NCI-H2196 (cell line): Measurements from ENCODE around the gene ANXA2R.
"Not testable (repeated sequence)": the region's sequence is repeated elsewhere in the genome, so short reads cannot be mapped to it uniquely, and the experiment has no call there.

Experiments used
- DNase-seq: peaks from one replicate; lab custom pipeline; 2025; ENCODE audit not compliant: unreplicated experiment; lab: John Stamatoyannopoulos, UW

The ANXA2R gene

DNA sequence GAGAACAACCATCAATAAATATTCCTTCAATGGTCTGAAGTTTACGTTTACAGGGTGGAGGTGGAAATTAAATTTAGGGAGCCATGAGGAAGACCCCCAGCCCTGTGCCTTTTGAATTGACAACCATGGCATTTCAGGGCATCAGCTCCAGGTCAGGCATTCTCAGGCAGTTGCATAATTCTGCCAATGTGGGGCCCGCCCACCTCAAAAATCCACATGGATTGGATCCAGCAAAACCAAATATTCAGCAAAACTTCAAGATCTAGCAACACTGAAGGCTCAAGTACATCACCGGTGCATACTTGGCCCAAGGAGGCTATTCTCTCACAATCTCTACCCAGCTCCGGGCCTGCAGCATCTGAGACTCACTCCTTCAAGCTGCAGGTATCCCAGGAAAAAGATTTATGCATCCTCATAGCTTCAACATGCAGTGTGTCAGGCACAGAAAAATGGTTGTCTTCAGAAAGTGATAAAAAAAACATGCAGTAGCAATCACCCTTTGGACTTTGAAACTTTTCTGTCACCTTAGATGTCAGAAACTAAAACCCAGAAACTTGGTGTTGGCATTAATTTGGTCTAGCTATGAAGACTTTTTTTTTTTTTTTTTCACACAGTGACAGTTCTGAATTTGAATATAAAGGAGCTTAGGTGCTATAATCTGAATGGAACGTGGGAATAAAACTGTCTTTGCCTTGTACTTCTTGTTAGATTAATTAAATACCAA lies 21.4 kb upstream of the ANXA2R start:
- DNase-seq: no peak

DNA sequence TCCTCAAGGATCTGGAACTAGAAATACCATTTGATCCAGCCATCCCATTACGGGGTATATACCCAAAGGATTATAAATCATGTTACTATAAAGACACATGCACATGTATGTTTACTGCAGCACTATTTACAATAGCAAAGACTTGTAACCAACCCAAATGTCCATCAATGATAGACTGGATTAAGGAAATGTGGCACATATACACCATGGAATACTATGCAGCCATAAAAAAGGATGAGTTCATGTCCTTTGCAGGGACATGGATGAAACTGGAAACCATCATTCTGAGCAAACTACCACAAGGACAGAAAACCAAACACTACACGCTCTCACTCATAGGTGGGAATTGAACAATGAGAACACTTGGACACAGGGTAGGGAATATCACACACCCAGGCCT lies 19.9 kb upstream of the ANXA2R start:
- DNase-seq: not testable (repeated sequence)

DNA sequence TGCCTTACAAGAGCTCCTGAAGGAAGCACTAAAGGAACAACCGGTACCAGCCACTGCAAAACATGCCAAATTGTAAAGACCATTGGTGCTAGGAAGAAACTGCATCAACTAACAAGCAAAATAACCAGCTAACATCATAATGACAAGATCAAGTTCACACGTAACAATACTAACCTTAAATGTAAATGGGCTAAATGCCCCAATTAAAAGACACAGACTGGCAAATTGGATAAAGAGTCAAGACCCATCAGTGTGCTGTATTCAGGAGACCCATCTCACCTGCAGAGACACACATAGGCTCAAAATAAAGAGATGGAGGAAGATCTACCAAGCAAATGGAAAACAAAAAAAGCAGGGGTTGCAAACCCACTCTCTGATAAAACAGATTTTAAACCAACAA lies 15.0 kb upstream of the ANXA2R start:
- not testable (repeated sequence) for DNase-seq

DNA sequence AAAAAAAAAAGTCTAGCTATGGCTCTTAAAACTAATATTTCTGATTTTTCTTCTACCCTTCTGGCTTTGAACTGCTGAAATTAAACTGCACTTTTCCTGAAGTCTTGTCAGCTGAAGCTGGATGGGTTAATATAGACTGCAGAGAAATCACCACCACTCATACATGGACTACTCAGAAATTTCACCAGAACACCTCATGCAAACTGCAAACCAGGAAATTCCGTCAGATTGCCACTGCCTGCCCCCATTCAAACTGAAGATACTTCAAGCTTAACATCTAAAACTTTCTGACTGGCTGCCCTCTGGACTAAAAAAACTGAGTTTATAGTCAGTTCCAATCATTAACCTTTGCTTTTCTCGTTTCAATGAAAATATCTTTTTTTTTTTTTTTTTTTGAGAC lies 11.6 kb upstream of the ANXA2R start:
- DNase-seq: no peak

DNA sequence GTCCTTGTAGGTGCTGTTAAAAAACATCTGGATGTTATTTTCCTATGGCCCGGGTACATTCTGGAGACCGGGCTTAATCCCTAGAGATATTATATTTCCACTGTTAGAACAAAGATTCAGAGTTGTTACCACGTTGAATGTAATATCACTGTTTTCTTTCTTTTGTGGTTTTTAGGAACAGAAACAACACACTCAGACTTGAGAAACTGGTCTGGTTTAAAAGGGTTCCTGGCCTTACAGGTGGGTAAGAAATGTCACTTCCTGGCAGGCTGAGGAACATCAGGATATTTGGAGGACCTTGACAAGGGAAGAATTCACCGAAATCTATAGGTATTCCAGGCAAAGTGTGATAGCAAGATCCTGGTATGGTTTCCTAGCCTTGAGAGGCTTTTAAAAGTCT lies 10.3 kb upstream of the ANXA2R start:
- DNase-seq: no peak

DNA sequence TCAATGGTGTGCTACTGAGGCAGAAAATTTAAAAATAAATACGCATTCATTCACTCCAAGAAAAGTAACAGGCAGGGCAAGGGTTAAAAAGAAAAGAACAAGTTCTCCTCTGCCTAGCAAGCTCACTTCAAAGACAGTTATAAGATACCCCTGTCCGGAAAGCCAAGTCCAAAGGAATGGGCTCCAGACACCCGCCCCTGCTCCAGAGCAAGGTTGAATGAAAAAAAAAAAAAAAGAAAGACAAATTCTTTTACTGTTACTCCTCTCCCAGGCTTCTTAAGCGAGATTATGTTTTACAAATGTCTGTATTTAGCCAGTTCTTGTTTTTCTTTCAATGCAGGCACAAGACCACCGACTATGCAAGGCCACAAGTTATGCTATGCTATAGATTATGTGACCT lies 9.1 kb upstream of the ANXA2R start:
- no peak for DNase-seq

DNA sequence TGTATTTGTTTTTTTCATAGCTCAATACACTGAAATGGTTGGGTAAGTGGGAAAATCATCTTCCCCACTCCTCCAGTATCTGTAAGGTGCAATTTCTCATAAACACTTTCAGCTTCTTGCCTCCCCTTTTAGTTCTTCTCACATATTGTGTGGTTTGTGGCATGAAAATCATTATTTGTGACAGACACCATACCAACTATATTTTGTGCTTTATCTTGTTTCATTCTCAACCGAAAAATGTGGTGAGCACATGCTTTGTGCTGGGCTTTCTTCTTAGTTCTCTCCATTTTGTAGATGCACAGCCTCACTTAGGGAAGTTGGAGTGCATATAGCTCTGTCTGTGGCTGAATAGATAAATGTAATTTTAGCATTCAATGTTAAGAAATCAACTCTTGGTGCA lies 6.4 kb upstream of the ANXA2R start:
- no peak for DNase-seq

DNA sequence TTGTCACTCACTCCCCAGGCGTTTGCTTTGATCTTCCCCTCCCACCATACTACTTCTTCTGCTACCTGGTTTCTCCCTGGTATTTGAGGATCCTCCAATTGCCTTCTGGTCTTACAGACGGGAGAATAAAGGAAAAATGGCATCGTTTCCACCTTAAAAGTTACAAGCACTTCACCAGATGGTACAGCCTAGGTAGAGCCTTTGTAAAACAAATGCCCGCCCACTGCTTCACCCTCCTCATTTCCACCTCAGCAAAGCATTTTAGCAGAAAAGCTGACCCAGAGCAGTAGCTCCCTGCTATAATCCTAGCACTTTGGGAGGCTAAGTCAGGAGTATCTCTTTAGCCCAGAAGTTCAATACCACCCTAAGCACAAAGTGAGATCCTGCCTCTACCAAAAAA lies 5.1 kb upstream of the ANXA2R start:
- DNase-seq: no peak

DNA sequence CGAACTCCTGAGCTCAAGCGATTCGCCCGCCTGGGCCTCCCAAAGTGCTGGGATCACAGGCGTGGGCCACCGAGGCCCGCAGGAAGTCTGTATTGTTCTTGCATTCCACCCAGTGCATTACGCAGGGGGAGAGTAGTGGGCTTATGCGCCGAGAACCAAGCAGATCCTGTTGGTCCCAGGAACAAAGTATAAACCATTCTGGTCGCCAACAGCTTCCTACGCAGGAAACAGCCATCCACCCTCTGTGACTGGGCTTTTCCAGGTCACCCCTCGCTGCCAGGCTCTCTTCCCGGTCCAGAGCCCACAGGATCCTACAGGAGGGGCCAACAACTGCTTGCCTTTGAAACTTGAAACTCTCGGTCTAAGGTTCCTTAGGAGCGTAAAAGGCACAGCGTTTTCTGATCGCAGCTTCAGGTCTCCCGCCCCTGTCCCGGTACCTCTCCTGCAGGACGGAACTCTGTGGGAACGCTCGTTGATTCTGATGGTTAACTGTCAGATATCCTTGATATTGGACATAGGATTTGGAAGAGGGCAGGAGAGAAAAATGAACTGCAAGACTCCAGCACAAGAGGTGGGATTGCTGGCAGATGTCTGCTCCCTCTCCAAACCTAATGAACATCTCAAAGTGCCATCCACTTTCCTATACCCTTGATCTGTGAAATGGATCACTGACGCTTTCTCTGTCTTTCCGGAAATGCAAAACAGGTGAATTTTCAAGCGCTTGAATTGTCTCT lies 4.2 kb upstream of the ANXA2R start:
- DNase-seq: no peak

DNA sequence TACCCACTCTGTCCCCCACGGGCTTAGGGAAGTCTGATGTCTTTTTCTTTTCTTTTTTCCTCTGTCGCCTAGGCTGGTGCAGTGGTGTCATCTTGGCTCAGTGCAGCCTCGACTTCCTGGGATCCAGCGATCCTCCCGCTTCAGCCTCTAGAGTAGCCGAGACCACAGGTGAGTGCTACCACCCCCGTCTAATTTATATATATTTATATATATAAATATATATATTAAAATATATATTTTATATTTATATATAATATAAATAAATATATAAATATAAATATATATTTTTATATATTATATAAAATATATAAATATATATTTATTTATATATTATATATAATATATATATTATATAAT lies 3.3 kb upstream of the ANXA2R start:
- DNase-seq: no peak

DNA sequence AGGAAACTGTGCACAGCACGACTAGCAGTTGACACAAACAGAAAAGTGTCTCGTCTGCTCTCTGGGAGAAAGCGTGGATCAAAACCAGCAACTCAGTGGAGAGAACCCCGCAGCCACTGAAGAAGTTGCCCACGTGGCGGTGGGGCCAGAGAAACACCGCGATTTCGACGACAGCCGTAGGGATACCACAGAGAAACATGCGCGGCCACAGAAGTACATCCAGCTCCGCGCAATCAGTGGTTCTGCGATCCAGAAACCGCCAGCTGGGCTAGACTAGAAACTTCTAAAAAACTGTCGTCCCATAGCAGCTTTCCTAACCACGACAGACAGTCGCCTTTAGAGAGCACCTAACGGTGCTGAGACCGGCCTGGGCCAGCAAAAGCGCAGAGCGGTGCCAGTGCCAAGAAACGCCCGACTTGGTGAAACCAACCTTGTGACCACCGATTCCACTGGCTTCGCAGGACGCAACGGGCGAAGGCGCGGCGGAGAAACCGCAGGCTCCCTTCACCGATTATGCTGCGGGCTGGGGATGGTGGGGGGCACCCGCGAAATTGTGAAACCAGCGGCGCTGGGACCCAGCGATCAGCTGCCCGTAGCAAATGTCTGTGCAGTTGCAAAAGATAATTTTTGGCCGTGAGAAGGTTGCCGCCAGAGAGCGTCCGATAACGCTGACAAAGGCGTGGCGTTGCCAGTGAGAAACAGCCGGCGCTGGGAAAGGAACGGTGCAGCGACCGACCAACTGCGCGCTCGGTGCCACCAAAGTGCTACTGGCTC lies 2.7 kb upstream of the ANXA2R start:
- DNase-seq: peak; percentile 89

DNA sequence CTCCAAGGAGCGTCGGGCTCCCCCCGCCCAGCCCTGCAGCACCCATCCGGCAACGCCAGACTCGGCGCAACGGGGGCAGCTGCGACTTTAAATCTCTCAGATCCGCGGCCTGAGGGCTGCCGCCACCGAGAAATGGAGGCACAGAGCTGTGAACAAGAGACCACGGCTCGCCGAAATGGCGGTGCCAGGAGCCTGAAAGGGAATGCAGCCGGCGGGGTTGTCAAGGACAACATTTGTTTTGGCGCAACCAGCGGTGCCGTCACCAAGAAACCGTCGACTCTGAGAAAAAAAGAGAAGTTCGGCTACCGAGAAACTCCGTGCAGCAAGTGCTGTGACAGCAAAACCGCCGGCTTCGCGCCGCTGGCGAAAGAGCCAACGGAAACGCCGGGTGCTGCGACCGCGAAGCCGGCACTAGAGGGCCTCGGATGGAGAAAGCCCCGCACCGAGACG lies 2.1 kb upstream of the ANXA2R start:
- DNase-seq: peak; percentile 80

DNA sequence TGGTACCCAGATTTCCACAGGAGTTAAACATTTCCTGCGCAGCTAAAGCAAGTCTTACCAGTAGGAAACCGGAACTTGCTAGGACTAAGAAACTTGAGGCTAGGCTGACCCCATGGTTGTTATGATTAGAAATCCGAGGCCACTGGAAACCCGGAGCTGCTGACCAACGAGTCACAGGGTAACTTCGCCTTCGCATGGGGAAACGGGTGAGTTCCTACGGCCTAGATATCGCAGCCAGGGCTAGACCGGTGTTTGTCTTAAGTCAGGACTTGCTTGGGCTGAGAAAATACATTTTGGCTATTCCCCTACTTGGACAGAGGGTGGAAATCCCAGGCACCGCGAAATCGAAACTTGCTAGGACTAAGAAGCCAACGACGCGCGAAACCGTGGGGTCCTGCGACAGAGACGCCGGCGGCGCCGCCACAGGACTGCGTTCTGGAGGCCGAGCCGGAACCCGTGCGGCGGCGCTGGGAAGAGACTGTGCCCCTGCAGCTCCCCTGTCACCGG lies 1.6 kb upstream of the ANXA2R start:
- peak; percentile 80 for DNase-seq

DNA sequence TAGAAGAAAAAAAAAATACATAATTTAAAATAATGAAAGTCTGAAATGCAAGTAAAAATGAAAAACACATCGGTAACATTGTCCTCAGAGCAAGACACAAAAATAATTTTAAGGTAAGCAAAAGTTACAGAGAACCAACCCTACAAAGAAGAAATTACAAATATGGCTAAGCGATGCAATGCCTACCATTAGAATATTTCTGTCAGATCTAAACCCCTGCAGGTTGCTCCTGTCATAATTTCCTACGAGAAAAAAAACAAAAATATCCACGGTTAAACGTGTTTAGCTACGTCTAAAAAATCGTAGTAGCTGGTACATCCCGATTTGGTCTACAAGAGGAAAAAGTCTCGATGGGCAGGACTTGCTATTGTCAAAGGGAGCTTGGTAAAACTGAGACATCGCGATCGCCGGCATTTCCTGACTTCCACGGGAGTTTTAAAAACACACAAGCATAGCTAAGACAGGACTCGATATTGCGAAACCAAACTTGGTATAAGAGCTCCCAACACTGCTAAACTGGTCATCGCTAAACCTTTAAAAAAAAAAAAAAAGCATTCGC lies 1.1 kb upstream of the ANXA2R start:
- peak; percentile 57 for DNase-seq

DNA sequence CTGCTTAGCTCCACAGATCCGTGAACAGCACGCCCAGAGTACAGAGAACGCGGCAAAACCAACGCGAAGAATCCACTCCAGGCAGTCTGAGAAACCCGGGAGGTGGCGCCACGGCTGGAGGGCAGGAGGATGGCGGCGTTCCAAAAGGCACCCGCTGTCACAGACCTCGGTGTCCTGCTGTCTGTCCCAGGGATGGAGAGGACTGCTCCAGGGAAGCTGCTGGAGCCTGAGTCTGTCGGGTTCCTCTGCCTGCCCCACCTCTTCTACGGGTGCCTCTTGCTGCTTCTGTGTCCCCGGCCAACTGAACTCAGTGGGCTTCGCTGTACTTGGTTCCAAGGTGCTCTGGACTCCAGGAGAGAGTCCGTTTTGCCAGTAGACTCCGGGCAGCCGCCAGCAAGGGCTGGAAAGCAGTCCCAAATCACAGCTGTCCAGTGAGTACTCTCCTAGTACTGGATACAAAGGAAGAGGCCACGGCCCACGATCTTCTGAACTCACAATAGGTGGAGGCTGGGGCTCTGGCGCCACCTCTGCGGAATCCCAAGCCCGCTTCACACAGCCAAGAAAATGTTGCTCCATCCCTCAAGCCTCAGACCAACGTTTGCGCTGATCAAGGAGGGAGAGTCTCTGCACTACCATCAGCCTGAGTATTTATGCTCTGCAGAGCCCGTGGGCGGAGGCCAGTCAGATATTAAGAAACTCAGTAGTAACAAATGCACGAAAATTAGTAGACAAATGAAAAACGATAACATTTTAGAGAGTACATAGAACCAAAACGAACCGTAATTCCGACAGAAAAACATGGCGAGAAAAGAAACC lies 440 bp downstream of the ANXA2R start:
- peak; percentile 65 for DNase-seq

DNA sequence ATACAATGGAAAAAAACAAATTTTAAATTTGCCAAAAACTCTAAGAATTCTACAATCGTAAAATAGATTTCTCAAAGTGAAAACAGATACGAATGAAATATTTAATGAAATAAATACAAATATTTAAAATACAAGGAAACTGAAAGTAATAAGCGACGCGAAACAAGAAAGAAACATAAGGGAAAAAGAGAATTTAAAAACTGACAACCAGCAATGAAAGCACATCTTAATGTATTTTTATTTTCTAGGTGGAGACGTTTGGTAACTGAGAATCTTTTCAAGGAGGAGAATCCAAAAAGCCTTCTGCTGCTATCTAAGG lies 1.0 kb downstream of the ANXA2R start:
- no peak for DNase-seq

DNA sequence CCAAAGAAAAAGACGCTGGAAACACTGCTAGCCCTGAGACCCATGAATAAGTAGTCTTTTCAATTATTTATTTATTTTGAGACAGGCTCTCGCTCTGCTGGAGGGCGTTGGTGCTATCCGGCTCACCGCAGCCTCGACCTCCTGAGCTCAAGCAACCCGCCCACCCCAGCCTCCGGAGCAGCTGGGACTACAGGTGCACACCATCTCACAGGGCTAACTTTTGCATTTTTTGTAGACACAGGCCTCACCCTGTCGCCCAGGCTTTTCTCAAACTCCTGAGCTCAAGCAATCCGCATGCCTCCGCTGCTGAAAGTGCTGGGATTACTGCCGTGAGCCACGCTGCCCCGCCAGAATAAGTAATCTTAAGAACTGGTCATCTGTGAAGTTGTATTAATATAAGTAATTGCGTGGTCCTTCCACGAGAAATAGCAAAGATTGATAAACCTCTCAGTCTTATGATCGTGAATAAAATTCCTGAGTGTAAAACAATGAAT lies 1.6 kb downstream of the ANXA2R start:
- no peak for DNase-seq

DNA sequence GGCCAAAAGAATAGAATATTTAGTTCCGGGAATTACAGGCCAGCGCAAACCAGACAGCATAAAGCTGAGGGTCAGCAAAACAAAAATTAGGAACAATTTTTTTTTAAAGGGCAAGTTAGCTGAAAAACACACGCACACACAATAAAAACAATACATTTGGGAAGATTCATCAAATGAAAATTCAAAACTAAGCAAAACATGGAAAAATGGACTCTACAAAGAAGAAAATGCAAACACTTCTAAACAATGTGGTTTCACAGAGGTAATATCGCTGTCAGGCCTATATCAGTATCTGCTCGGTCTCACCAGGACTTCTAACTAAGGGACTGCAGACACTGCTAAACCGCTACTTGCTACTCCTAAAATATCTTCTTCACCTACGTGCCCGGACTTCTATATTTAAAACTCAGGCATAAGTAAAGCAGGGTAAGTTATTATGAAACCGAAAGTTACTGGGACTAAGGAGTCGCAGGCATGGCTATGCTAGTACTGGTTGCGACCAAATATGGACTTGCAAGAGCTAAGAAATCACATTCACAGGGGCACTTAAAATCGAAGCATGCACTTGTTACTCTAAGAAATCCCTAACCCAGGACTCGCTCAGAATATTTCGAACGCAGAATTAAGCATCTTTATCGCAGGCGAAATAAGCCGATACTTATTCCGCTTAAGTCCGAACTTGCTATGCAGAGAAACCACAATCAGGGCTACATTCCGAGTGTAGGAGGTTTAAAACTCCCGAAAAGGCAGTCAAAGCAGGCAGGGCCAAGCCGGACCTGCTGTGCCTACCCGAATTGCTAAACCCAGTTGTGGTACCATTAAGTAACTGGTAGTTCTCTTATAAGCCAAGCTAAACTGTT lies 2.3 kb downstream of the ANXA2R start:
- DNase-seq: no peak

DNA sequence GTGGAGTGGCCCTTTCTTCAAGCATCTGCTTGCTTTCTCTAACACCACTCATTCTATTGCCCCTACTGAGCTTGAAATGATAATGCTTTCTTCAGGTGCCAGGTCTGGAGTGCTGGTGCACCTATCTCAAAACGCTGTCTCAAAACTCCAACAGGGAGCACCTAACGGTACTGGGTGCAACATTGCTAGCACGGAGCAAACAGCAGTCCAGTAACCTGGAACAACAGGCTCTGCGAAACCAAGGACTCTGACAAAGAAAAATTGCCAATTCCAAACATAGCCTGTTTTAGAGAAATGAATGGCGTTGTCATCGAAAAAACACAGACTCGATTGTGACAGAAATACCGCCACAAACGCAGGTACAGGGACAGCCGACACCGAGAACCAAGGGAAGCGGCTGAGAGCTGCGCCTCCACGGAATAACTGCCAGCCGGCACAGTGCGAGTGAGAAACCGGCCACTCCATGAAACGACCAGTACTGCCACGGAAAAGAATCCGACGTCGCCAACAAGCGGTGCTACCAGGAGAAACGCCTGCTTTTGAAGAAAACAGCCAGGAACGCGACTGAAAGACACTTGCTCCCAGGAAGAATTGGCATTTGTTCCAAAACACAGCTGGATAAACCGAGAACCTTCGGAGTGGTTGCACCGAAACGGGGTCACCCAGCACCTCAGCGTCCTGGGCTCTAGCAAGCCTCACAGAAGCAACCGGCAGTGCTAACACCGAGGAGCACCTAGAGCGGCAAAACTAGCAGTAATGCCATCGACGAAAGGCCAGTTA lies 3.1 kb downstream of the ANXA2R start:
- no peak for DNase-seq
